ENCODE results near the gene INTS6.

Gene INTS6

GRCh38 chr13:51405176-51405575, 47.7 kb downstream of the INTS6 start:
- DNase-seq: no peak

GRCh38 chr13:51397262-51397941, 55.4 kb downstream of the INTS6 start:
- peak; percentile 42 for DNase-seq

- DNase-seq: no peak
Measured at GRCh38 chr13:51396352-51396751, 56.5 kb downstream of the INTS6 start.

GRCh38 chr13:51394724-51395123, 58.1 kb downstream of the INTS6 start:
- DNase-seq: no peak

- no peak for DNase-seq
Measured at GRCh38 chr13:51385114-51385513, 67.7 kb downstream of the INTS6 start.

GRCh38 chr13:51380269-51380668, 72.6 kb downstream of the INTS6 start:
- no peak for DNase-seq

- no peak for DNase-seq
Measured at GRCh38 chr13:51373451-51373850, 79.4 kb downstream of the INTS6 start.

GRCh38 chr13:51371768-51372399, 81.0 kb downstream of the INTS6 start:
- no peak for DNase-seq

- no peak for DNase-seq
Measured at GRCh38 chr13:51370811-51371210, 82.0 kb downstream of the INTS6 start.

GRCh38 chr13:51370116-51370515, 82.7 kb downstream of the INTS6 start:
- peak; percentile 18 for DNase-seq

- peak; percentile 69 for DNase-seq
Measured at GRCh38 chr13:51364404-51365008, 88.3 kb downstream of the INTS6 start.

GRCh38 chr13:51363625-51364024, 89.2 kb downstream of the INTS6 start:
- DNase-seq: no peak

GRCh38 chr13:51361106-51361505, 91.7 kb downstream of the INTS6 start:
- no peak for DNase-seq

- no peak for DNase-seq
Measured at GRCh38 chr13:51360489-51360888, 92.3 kb downstream of the INTS6 start.

GRCh38 chr13:51359352-51359751, 93.5 kb downstream of the INTS6 start:
- DNase-seq: no peak

- DNase-seq: no peak
Measured at GRCh38 chr13:51357928-51358595, 94.8 kb downstream of the INTS6 start.

GRCh38 chr13:51355217-51355616, 97.6 kb downstream of the INTS6 start:
- no peak for DNase-seq

GRCh38 chr13:51349016-51349415, 103.8 kb downstream of the INTS6 start:
- no peak for DNase-seq

- DNase-seq: no peak
Measured at GRCh38 chr13:51348069-51348967, 104.5 kb downstream of the INTS6 start.

GRCh38 chr13:51347099-51347498, 105.7 kb downstream of the INTS6 start:
- DNase-seq: no peak

GRCh38 chr13:51346397-51346796, 106.4 kb downstream of the INTS6 start:
- DNase-seq: no peak

- no peak for DNase-seq
Measured at GRCh38 chr13:51343475-51343874, 109.4 kb downstream of the INTS6 start.

GRCh38 chr13:51342706-51343105, 110.1 kb downstream of the INTS6 start:
- peak; percentile 45 for DNase-seq

All from EL (cell line).